SK-N-SH (cell line): ENCODE measurements around the gene OR10K1. TPM values are rescaled to one million over a fixed set of nuclear protein-coding genes. Genes with fewer than 3 reads are reported as not detected.

Experiments used
- CTCF ChIA-PET: fragments of 300-600, 350-600 bp; formaldehyde crosslinking; extraction: SDS; loops from one replicate; lab custom pipeline; 2021; lab: Yijun Ruan, JAX
- POLR2A ChIA-PET: fragments of 350-600 bp; sonication (Branson Sonifier 250); formaldehyde crosslinking; extraction: SDS; loops from one replicate; lab custom pipeline; 2020; ENCODE audit warnings: antibody characterized with exemption, inconsistent platforms; lab: Yijun Ruan, JAX
- DNase-seq: peaks from one replicate; pipeline ENCODE4 v3.0.0; 2012
- H2AFZ ChIP-seq: fragments of 200-600 bp; sonication (generic); 2 replicates; pipeline ENCODE4 v1.8.1; 2016; ENCODE audit warnings: antibody characterized with exemption, mild to moderate bottlenecking, low read depth
- H3F3A ChIP-seq: fragments of 200-600 bp; sonication (generic); replicated peaks from 2 replicates; pipeline ENCODE3; 2016; ENCODE audit warnings: antibody characterized with exemption, mild to moderate bottlenecking; ENCODE audit not compliant: insufficient read depth
- H3K27ac ChIP-seq, 2 experiments: fragments of 200-500 bp in 1 of 2; fragments of 200-600 bp in 1 of 2; sonication (Bioruptor generic) in 1 of 2; sonication (generic), shearing (Covaris generic) in 1 of 2; 2 replicates each; pipeline versions ENCODE4 v1.5.1 to v1.6.1; 2014 to 2016; ENCODE audit warnings: low read depth in 2 of 2, inconsistent platforms in 1 of 2, low read length in 1 of 2, mild to moderate bottlenecking in 1 of 2, mixed read lengths in 1 of 2
- H3K27me3 ChIP-seq: fragments of 200-600 bp; sonication (generic), shearing (Covaris generic); 2 replicates; pipeline ENCODE4 v1.6.1; 2016; ENCODE audit warnings: mixed run types; ENCODE audit not compliant: insufficient read depth
- H3K36me3 ChIP-seq, 2 experiments: fragments of 200-500 bp in 1 of 2; fragments of 200-600 bp in 1 of 2; sonication (Bioruptor generic) in 1 of 2; sonication (generic) in 1 of 2; replicated peaks in 1 of 2; 2 replicates each; pipeline versions ENCODE3 to v1.5.1; 2014 to 2016; ENCODE audit warnings: low read length in 1 of 2, mild to moderate bottlenecking in 1 of 2; ENCODE audit not compliant: insufficient read depth in 2 of 2, control insufficient read depth in 1 of 2
- H3K4me1 ChIP-seq, 2 experiments: fragments of 200-500 bp in 1 of 2; fragments of 200-600 bp in 1 of 2; sonication (Bioruptor generic) in 1 of 2; sonication (generic), shearing (Covaris generic) in 1 of 2; 2 replicates each; pipeline versions ENCODE4 v1.5.1 to v1.6.1; 2014 to 2016; ENCODE audit warnings: low read depth in 1 of 2, low read length in 1 of 2, mixed run types in 1 of 2; ENCODE audit not compliant: insufficient read depth in 2 of 2, control insufficient read depth in 1 of 2
- H3K4me2 ChIP-seq: fragments of 200-600 bp; sonication (generic), shearing (Covaris generic); 2 replicates; pipeline ENCODE4 v1.6.1; 2017; ENCODE audit warnings: mixed run types
- H3K4me3 ChIP-seq, 2 experiments: fragments of 200-500 bp in 1 of 2; fragments of 200-600 bp in 1 of 2; sonication (Bioruptor generic) in 1 of 2; sonication (generic), shearing (Covaris generic) in 1 of 2; 2 replicates each; pipeline versions ENCODE4 v1.5.1 to v1.8.1; 2014 to 2016; ENCODE audit warnings: low read depth in 2 of 2, inconsistent platforms in 1 of 2, low read length in 1 of 2, mild to moderate bottlenecking in 1 of 2, mixed read lengths in 1 of 2, moderate library complexity in 1 of 2
- H3K79me2 ChIP-seq: fragments of 200-600 bp; sonication (generic); 2 replicates; pipeline ENCODE4 v1.8.1; 2017; ENCODE audit warnings: mild to moderate bottlenecking; ENCODE audit not compliant: insufficient read depth
- H3K9ac ChIP-seq: fragments of 200-600 bp; sonication (generic); 2 replicates; pipeline ENCODE4 v1.6.1; 2017; ENCODE audit warnings: mixed run types
- H3K9me2 ChIP-seq: fragments of 200-600 bp; sonication (generic); 2 replicates; pipeline ENCODE4 v1.6.1; 2017; ENCODE audit warnings: mixed run types
- H3K9me3 ChIP-seq: fragments of 200-600 bp; sonication (generic); 2 replicates; pipeline ENCODE4 v1.6.1; 2017; ENCODE audit warnings: mixed run types, mild to moderate bottlenecking, moderate library complexity
- H4K20me1 ChIP-seq: fragments of 200-600 bp; sonication (generic); 2 replicates; pipeline ENCODE4 v1.6.1; 2017; ENCODE audit warnings: mild to moderate bottlenecking, mixed run types; ENCODE audit not compliant: insufficient read depth
- CHD2 ChIP-seq: fragments of 150-350 bp; IDR thresholded peaks from 2 replicates; pipeline ENCODE4 v1.6.1; 2018; ENCODE audit warnings: low read length; ENCODE audit not compliant: partially characterized antibody
- CTCF ChIP-seq: fragments of 200-600 bp; sonication (generic); IDR thresholded peaks from 2 replicates; pipeline ENCODE4 v1.6.1; 2017; ENCODE audit warnings: antibody characterized with exemption, mild to moderate bottlenecking, moderate library complexity
- ELF1 ChIP-seq: IDR thresholded peaks from 2 replicates; pipeline ENCODE4 v1.4.0; 2012
- EZH2phosphoT487 ChIP-seq: fragments of 200-600 bp; sonication (generic); IDR thresholded peaks from 2 replicates; pipeline ENCODE4 v1.6.1; 2017; ENCODE audit warnings: low read depth, mixed run types, mild to moderate bottlenecking, antibody characterized with exemption, moderate library complexity, borderline replicate concordance
- FOSL2 ChIP-seq: IDR thresholded peaks from 2 replicates; pipeline ENCODE4 v1.4.0; 2012; ENCODE audit warnings: low read depth, mild to moderate bottlenecking, moderate library complexity, borderline replicate concordance
- NFIC ChIP-seq: IDR thresholded peaks from 2 replicates; pipeline ENCODE4 v1.4.0; 2012; ENCODE audit warnings: borderline replicate concordance
- RAD21 ChIP-seq: IDR thresholded peaks from 2 replicates; pipeline ENCODE4 v1.6.1; 2012; ENCODE audit warnings: mild to moderate bottlenecking, low read length
- RCOR1 ChIP-seq: fragments of 150-350 bp; IDR thresholded peaks from 2 replicates; pipeline ENCODE4 v1.6.1; 2017; ENCODE audit warnings: antibody characterized with exemption, low read length
- RFX5 ChIP-seq: IDR thresholded peaks from 2 replicates; pipeline ENCODE4 v1.6.1; 2012; ENCODE audit warnings: mild to moderate bottlenecking, improper control_type of control experiment, low read length
- SMC3 ChIP-seq: IDR thresholded peaks from 2 replicates; pipeline ENCODE4 v1.6.1; 2012; ENCODE audit warnings: low read depth, low read length, improper control_type of control experiment
- TAF1 ChIP-seq: IDR thresholded peaks from 2 replicates; pipeline ENCODE4 v1.6.1; 2012; ENCODE audit warnings: low read depth, mild to moderate bottlenecking, low read length, moderate library complexity, borderline replicate concordance
- TCF12 ChIP-seq: IDR thresholded peaks from 2 replicates; pipeline ENCODE4 v1.4.0; 2012
- TEAD4 ChIP-seq: IDR thresholded peaks from 2 replicates; pipeline ENCODE4 v1.4.0; 2012; ENCODE audit warnings: mild to moderate bottlenecking, borderline replicate concordance; ENCODE audit not compliant: insufficient read depth
- USF1 ChIP-seq: IDR thresholded peaks from 2 replicates; pipeline ENCODE4 v1.4.0; 2012; ENCODE audit warnings: low read depth, borderline replicate concordance
- YY1 ChIP-seq: IDR thresholded peaks from 2 replicates; pipeline ENCODE4 v1.4.0; 2012; ENCODE audit warnings: low read depth, mild to moderate bottlenecking
- WGBS: methylation state at CpG from one replicate; pipeline ENCODE4 v1.1.6; 2017; ENCODE audit warnings: low lambda C conversion rate; 5-methylcytosine and 5-hydroxymethylcytosine counted together
- polyA plus RNA-seq, 3 experiments: library from polyadenylated mRNA; depleted of rRNA; stranded (reverse); fragments of >200 nt; gene quantifications; 2 replicates each; pipeline ENCODE4 v1.2.3, GENCODE V29; 2012
- TF ChIP-seq, protein P1 (sequence below): fragments of 150-350 bp; IDR thresholded peaks from 2 replicates; pipeline ENCODE4 v1.6.1; 2017; ENCODE audit warnings: antibody characterized with exemption, low read length, low read depth, borderline replicate concordance

The OR10K1 gene
- polyA plus RNA-seq, 1 of the 3 experiments (the other 2 are of a cell fraction): not detected

- POLR2A ChIA-PET: no interaction called here
- CTCF ChIA-PET: no interaction called here
- 1% methylated on average over 4 of the region's 4 CpGs for WGBS
- Histone ChIP-seq H4K20me1 (no peaks in the 10 kb centered on the region), H2AFZ (no peak overlapping the region), H3K36me3 (no peaks in the 10 kb centered on the region), H3K79me2 (no peaks in the 10 kb centered on the region), H3K4me1 (no peaks in the 10 kb centered on the region), H3K27ac (no peak overlapping the region), H3K9me2 (no peaks in the 10 kb centered on the region), H3F3A (no peaks in the 10 kb centered on the region), H3K4me3 (no peak overlapping the region), H3K9ac (no peak overlapping the region), H3K27me3 (no peaks in the 10 kb centered on the region), H3K9me3 (no peaks in the 10 kb centered on the region), H3K4me2 (no peak overlapping the region)
- DNase-seq: no peak
- TF ChIP-seq EZH2phosphoT487: no peak
- no peak for TF ChIP-seq CHD2
- no peak for TF ChIP-seq TCF12
- TF ChIP-seq YY1: no peak
- no peak for TF ChIP-seq NFIC
- no peak for TF ChIP-seq FOSL2
- no peak for TF ChIP-seq USF1
- TF ChIP-seq TAF1: no peak
- no peak for TF ChIP-seq RFX5
- no peak for TF ChIP-seq RAD21
- no peak for TF ChIP-seq RCOR1
- TF ChIP-seq CTCF: no peak
- TF ChIP-seq TEAD4: no peak
Measured at GRCh38 chr1:158445376-158445775, 16.3 kb upstream of the OR10K1 start.

- no peaks in the 10 kb centered on the region for H3F3A ChIP-seq
- no peaks in the 10 kb centered on the region for H3K27me3 ChIP-seq
- 0% methylated on average over 1 of the region's 1 CpG for WGBS
- DNase-seq: no peak
- H3K9me3 ChIP-seq: no peaks in the 10 kb centered on the region
- ChIA-PET CTCF (interaction anchor here (1.0 kb wide), 1 partner anchor 287 kb away, joined by 4 read pairs; no protein-coding TSS in a partner anchor), POLR2A (no interaction called here)
- H3K4me3 ChIP-seq: no peak overlapping the region
- no peak for TF ChIP-seq FOSL2
- TF ChIP-seq, protein P1, sequence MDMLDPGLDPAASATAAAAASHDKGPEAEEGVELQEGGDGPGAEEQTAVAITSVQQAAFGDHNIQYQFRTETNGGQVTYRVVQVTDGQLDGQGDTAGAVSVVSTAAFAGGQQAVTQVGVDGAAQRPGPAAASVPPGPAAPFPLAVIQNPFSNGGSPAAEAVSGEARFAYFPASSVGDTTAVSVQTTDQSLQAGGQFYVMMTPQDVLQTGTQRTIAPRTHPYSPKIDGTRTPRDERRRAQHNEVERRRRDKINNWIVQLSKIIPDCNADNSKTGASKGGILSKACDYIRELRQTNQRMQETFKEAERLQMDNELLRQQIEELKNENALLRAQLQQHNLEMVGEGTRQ: no peak
- no peak for TF ChIP-seq RCOR1
- TF ChIP-seq SMC3: no peak
- TF ChIP-seq ELF1: no peak
- no peaks in the 10 kb centered on the region for H3K9me2 ChIP-seq
- H3K4me1 ChIP-seq: no peaks in the 10 kb centered on the region
- no peak overlapping the region for H3K9ac ChIP-seq
- no peaks in the 10 kb centered on the region for H4K20me1 ChIP-seq
- H2AFZ ChIP-seq: no peak overlapping the region
- H3K4me2 ChIP-seq: no peak overlapping the region
- no peak overlapping the region for H3K27ac ChIP-seq
- no peaks in the 10 kb centered on the region for H3K36me3 ChIP-seq
- H3K79me2 ChIP-seq: no peaks in the 10 kb centered on the region
Measured at GRCh38 chr1:158454537-158454936, 7.1 kb upstream of the OR10K1 start.
